Liver (tissue), 9 donors: ENCODE data around the gene RNF38. TPM values are rescaled to one million over a fixed set of nuclear protein-coding genes. Genes with fewer than 3 reads are reported as not detected.

Experiments used
- DNase-seq: peaks from one replicate; pipeline ENCODE4 v3.0.0-alpha.2; 2017; ENCODE audit warnings: low spot score
- H3K27ac ChIP-seq, 2 donors: one replicate each; pipeline ENCODE4 v1.7.0; 2013; ENCODE audit warnings: inconsistent platforms in 2 of 2, low read length in 2 of 2, control low read depth in 1 of 2, low read depth in 1 of 2, mild to moderate bottlenecking in 1 of 2
- H3K27me3 ChIP-seq, 4 donors: one replicate each; pipeline versions ENCODE4 v1.6.1 to v1.7.0; 2013; ENCODE audit warnings: low read length in 3 of 4, inconsistent platforms in 1 of 4, mild to moderate bottlenecking in 1 of 4, moderate library complexity in 1 of 4; ENCODE audit not compliant: control insufficient read depth in 4 of 4, insufficient read depth in 4 of 4
- H3K36me3 ChIP-seq, 4 donors: one replicate each; pipeline versions ENCODE4 v1.6.1 to v1.7.0; 2013; ENCODE audit warnings: low read length in 3 of 4, mild to moderate bottlenecking in 3 of 4, low read depth in 1 of 4, moderate library complexity in 1 of 4; ENCODE audit not compliant: control insufficient read depth in 4 of 4, insufficient read depth in 3 of 4
- H3K4me1 ChIP-seq, 4 donors: one replicate each; pipeline versions ENCODE4 v1.6.1 to v1.7.0; 2013; ENCODE audit warnings: low read length in 3 of 4, mild to moderate bottlenecking in 3 of 4, moderate library complexity in 1 of 4; ENCODE audit not compliant: control insufficient read depth in 4 of 4, insufficient read depth in 4 of 4
- H3K4me3 ChIP-seq, 3 donors: one replicate each; pipeline versions ENCODE4 v1.6.1 to v1.7.0; 2013; ENCODE audit warnings: low read length in 3 of 3, control low read depth in 1 of 3, low read depth in 1 of 3, mild to moderate bottlenecking in 1 of 3
- H3K9ac ChIP-seq, 2 donors: one replicate each; pipeline ENCODE4 v1.7.0; 2013; ENCODE audit warnings: low read length in 2 of 2, mild to moderate bottlenecking in 2 of 2, moderate library complexity in 2 of 2, control low read depth in 1 of 2, low read depth in 1 of 2
- H3K9me3 ChIP-seq, 4 donors: one replicate each; pipeline versions ENCODE4 v1.6.1 to v1.7.0; 2013; ENCODE audit warnings: low read length in 3 of 4; ENCODE audit not compliant: control insufficient read depth in 4 of 4
- CTCF ChIP-seq: fragments of 150-350 bp; IDR thresholded peaks from 2 replicates; pipeline ENCODE4 v1.5.1; 2017; ENCODE audit warnings: improper control_type of control experiment, low read depth, low read length; ENCODE audit not compliant: missing input control
- HNF4A ChIP-seq, 2 donors: conservative IDR thresholded peaks; 2 replicates each; pipeline ENCODE4 v1.6.1; 2016; ENCODE audit warnings: antibody characterized with exemption in 2 of 2, mild to moderate bottlenecking in 2 of 2
- RAD21 ChIP-seq, 2 donors: IDR thresholded peaks; 2 replicates each; pipeline ENCODE4 v1.6.1; 2016; ENCODE audit warnings: antibody characterized with exemption in 2 of 2, mild to moderate bottlenecking in 2 of 2
- SP1 ChIP-seq: IDR thresholded peaks from 2 replicates; pipeline ENCODE4 v1.6.1; 2018; ENCODE audit warnings: antibody characterized with exemption, mild to moderate bottlenecking
- TAF1 ChIP-seq: conservative IDR thresholded peaks from 2 replicates; pipeline ENCODE4 v1.6.1; 2016; ENCODE audit warnings: antibody characterized with exemption, mild to moderate bottlenecking
- ZBTB33 ChIP-seq: IDR thresholded peaks from 2 replicates; pipeline ENCODE4 v1.6.1; 2016; ENCODE audit warnings: antibody characterized with exemption
- WGBS: extraction: QIAGEN DNeasy Blood & Tissue Kit; methylation state at CpG from one replicate; pipeline ENCODE4 v1.1.7; 2013; 5-methylcytosine and 5-hydroxymethylcytosine counted together
- polyA plus RNA-seq, 2 donors: library from polyadenylated mRNA; stranded (reverse) in 1 of 2; unstranded in 1 of 2; fragments of 200-250 nt in 1 of 2; fragments of >200 nt in 1 of 2; fragmentation: Nextera tagmentation in 1 of 2; extraction: Ambion mirVana in 1 of 2; gene quantifications; one replicate each; pipeline versions ENCODE4 v1.2.1 to v1.2.3, GENCODE V29; 2013 to 2015
- total RNA-seq, 2 donors: library from RNA; depleted of rRNA; stranded (reverse); fragments of >200 nt; gene quantifications; one replicate each; pipeline ENCODE4 v1.2.3, GENCODE V29; 2014
- donor health status: healthy.
- donor health status: healthy.
- donor health status: healthy.
- donor health status: healthy.
- donor health status: healthy.

The RNF38 gene
- total and polyA plus RNA-seq, 4 donors, result 3.4 to 16.4 (median 6.9) TPM

GRCh38 chr9:36346569-36346968 is 53.5 kb downstream of the RNF38 start:
- WGBS, result 80% methylated on average over 3 of the region's 3 CpGs

DNA sequence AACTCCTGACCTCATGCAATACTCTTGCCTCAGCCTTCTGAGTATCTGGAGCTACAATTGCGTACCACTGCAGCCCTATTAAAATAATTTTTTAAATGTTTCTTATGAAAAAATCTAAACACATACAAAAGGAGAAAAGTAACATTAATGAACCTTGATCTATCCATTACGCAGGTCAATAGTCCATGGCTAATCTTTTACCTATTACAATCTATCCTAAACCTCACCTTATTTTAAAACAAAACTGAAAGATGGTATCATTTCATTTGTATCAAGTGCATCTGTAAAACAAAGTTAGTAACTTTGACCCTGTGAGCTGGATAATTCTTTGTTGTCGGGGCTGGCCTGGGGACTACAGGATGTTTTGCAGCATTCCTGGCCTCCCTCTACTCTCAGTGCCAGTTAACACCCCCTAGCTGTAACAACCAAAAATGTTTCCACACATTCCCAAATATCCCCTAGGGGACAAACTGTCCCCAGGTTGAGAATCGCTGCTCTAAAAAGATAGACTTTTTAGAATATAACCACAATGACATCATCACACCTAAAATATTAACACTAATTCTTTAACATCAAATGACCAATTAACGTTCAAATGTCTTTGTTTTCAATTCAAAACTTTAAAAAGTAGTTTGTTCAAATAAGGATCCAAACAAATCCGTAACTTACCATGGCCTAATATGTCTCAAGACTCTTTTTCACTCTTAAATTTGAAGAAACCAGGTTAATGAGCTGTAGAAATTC is 54.8 kb downstream of the RNF38 start:
- 76% methylated on average over 6 of the region's 6 CpGs for WGBS
- H3K4me1 ChIP-seq, result peaks cover 4 to 9% (median 5%) of the 10 kb centered on the region in 4 donors
- peaks cover 6 to 44% (median 29%) of the 10 kb centered on the region in 4 donors for H3K36me3 ChIP-seq
- H3K9ac ChIP-seq, result no peak overlapping the region
- H3K4me3 ChIP-seq, result no peak overlapping the region
- no peaks in the 10 kb centered on the region for H3K9me3 ChIP-seq
- no peaks in the 10 kb centered on the region for H3K27me3 ChIP-seq
- no peak for DNase-seq
- no peak overlapping the region for H3K27ac ChIP-seq
- TF ChIP-seq TAF1 (no peak), ZBTB33 (no peak), HNF4A (conservative IDR thresholded peaks at IDR 0.05) (peak; percentile 64 to 66), CTCF (peak; percentile 10), SP1 (peak; percentile 53), RAD21 (IDR thresholded peaks at IDR 0.05) (peak; percentile 17 to 18)

More at GRCh38 chr9:36346569-36346968, 53.5 kb downstream of the RNF38 start:
- H3K27ac ChIP-seq, result peak overlapping the region in 1 of 2 donors; percentile 16
- H3K9ac ChIP-seq, result no peak overlapping the region
- H3K4me3 ChIP-seq, result no peak overlapping the region
- H3K27me3 ChIP-seq, result no peaks in the 10 kb centered on the region
- TF ChIP-seq CTCF (no peak), ZBTB33 (peak; percentile 8)
- H3K9me3 ChIP-seq, result no peaks in the 10 kb centered on the region
- DNase-seq, result no peak
- H3K4me1 ChIP-seq, result peaks cover 4 to 9% (median 5%) of the 10 kb centered on the region in 4 donors
- H3K36me3 ChIP-seq, result peaks cover under 1 to 47% (median 37%) of the 10 kb centered on the region in 4 donors
